GM21723 (cell line): Measurements from ENCODE around the gene PTGR3.

ENCODE experiments used
- ATAC-seq: cut with Tn5 transposase; IDR thresholded peaks from one replicate; pipeline ENCODE4 v1.9.1; 2021; ENCODE audit warnings: mild to moderate bottlenecking, moderate library complexity; ENCODE audit not compliant: unreplicated experiment

The PTGR3 gene

GRCh38 chr18:75235896-75236295 lies 27.0 kb upstream of the PTGR3 start:
- no peak for ATAC-seq

- ATAC-seq, result no peak
Observed at GRCh38 chr18:75234901-75235300, 26.0 kb upstream of the PTGR3 start.

GRCh38 chr18:75231053-75231406 lies 22.1 kb upstream of the PTGR3 start:
- ATAC-seq, result no peak

- no peak for ATAC-seq
Observed at GRCh38 chr18:75230163-75231052, 21.5 kb upstream of the PTGR3 start.

- no peak for ATAC-seq
Observed at GRCh38 chr18:75229437-75229836, 20.5 kb upstream of the PTGR3 start.

GRCh38 chr18:75228967-75229366 lies 20.0 kb upstream of the PTGR3 start:
- ATAC-seq, result no peak

- ATAC-seq, result no peak
Observed at GRCh38 chr18:75227535-75228296, 18.8 kb upstream of the PTGR3 start.

- no peak for ATAC-seq
Observed at GRCh38 chr18:75226956-75227316, 18.0 kb upstream of the PTGR3 start.

- no peak for ATAC-seq
Observed at GRCh38 chr18:75226286-75226955, 17.5 kb upstream of the PTGR3 start.

- ATAC-seq, result no peak
Observed at GRCh38 chr18:75223687-75224347, 14.9 kb upstream of the PTGR3 start.

GRCh38 chr18:75222407-75222806 lies 13.5 kb upstream of the PTGR3 start:
- ATAC-seq, result no peak

- ATAC-seq, result no peak
Observed at GRCh38 chr18:75221897-75222296, 13.0 kb upstream of the PTGR3 start.

- ATAC-seq, result no peak
Observed at GRCh38 chr18:75221397-75221796, 12.5 kb upstream of the PTGR3 start.

GRCh38 chr18:75220551-75221355 lies 11.8 kb upstream of the PTGR3 start:
- ATAC-seq, result no peak

- no peak for ATAC-seq
Observed at GRCh38 chr18:75219745-75220375, 10.9 kb upstream of the PTGR3 start.

- no peak for ATAC-seq
Observed at GRCh38 chr18:75218065-75218923, 9.4 kb upstream of the PTGR3 start.

GRCh38 chr18:75216911-75217689 lies 8.2 kb upstream of the PTGR3 start:
- ATAC-seq, result no peak

- no peak for ATAC-seq
Observed at GRCh38 chr18:75216212-75216910, 7.4 kb upstream of the PTGR3 start.
